Liver (tissue), 3 donors: Measurements from ENCODE around the gene XAB2.

Experiments
- CTCF ChIP-seq: fragments of 150-350 bp; IDR thresholded peaks from 2 replicates; pipeline ENCODE4 v1.5.1; 2017; ENCODE audit warnings: improper control_type of control experiment, low read depth, low read length; ENCODE audit not compliant: missing input control
- EGR1 ChIP-seq, 2 donors: IDR thresholded peaks; 2 replicates each; pipeline ENCODE4 v1.6.1; 2016 to 2018; ENCODE audit warnings: antibody characterized with exemption in 2 of 2, low read depth in 2 of 2
- TAF1 ChIP-seq: conservative IDR thresholded peaks from 2 replicates; pipeline ENCODE4 v1.6.1; 2016; ENCODE audit warnings: antibody characterized with exemption, mild to moderate bottlenecking
- ZBTB33 ChIP-seq: IDR thresholded peaks from 2 replicates; pipeline ENCODE4 v1.6.1; 2016; ENCODE audit warnings: antibody characterized with exemption
- donor health status: healthy.
- donor health status: healthy.

- TF ChIP-seq EGR1 (IDR thresholded peaks at IDR 0.05; ENCODE audit: low read depth in 2 of 2): no peak
- TF ChIP-seq CTCF: peak; percentile 23
- TF ChIP-seq ZBTB33: no peak
- TF ChIP-seq TAF1: no peak
Measured at GRCh38 chr19:7636691-7637373, 7.5 kb upstream of the XAB2 start, which contains the start of gene STXBP2.
